ENCODE results near the gene DRP2. TPM values are rescaled to one million over a fixed set of nuclear protein-coding genes. Genes with fewer than 3 reads are reported as not detected.

DRP2 gene
- total and polyA plus RNA-seq, 2 of the 13 experiments (the other 11 are each of a cell fraction or from before 2014, with no cell fraction given) = 0.04 to 0.07 TPM

DNA sequence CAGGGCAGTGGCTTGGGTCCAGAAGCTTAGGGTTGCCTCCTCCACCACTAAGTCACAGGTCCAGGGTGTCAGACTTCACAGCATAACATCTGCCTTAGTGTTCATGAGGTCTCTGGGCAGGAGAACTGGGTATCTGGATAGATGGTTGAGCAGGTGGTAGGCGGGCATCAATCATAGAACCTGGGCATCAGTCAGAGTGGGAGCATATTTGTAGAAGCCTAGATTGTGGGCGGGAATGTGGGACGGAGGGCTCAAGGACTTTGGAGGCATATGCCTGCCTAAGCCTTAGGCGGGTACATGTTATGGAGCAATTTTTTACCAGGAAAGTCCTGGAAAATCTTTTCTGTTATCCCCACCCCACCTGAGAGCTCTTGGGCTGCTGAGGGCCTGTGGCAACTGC lies 43.0 kb downstream of the DRP2 start:
- no peak overlapping the region for H2AFZ ChIP-seq (ENCODE audit: low read length)
- no peak overlapping the region for H3K4me3 ChIP-seq (replicated peaks in 1 of 3; ENCODE audit: insufficient read depth in 1 of 3, low read depth in 2 of 3, low read length in 3 of 3)
- H4K20me1 ChIP-seq (ENCODE audit: insufficient read depth, low read length) = no peaks in the 10 kb centered on the region
- no peak for DNase-seq (ENCODE audit: low spot score)
- no peaks in the 10 kb centered on the region for H3K4me1 ChIP-seq (ENCODE audit: insufficient read depth, low read length)
- ChIA-PET POLR2A (no interaction called here), CTCF (ENCODE audit: low intra/inter-chr PET ratio, low total read pairs) (no interaction called here)
- no peak for ATAC-seq
- no peaks in the 10 kb centered on the region for H3K79me2 ChIP-seq (ENCODE audit: insufficient read depth, low read length)
- no peak overlapping the region for H3K27ac ChIP-seq (ENCODE audit: extremely low read length, insufficient read depth, low read length)
- no peaks in the 10 kb centered on the region for H3K9me3 ChIP-seq (ENCODE audit: low read length)
- no peak for FAIRE-seq
- 0% methylated on average over 3 of the region's 4 CpGs for WGBS (ENCODE audit: low lambda C conversion rate)
- intact Hi-C loops (cut with micrococcal nuclease; ENCODE audit: unreplicated experiment) (no loop called here), in situ Hi-C loops (cut with HindIII; ENCODE audit: extremely low pct_ligation_motif_present, low pct_unique_long_range_greater_than_20kb) (no loop called here)
- BruUV-seq (replicated peaks) = no TSS peak
- H3K9ac ChIP-seq (ENCODE audit: insufficient read depth, low read depth, low read length) = no peak overlapping the region
- H3K27me3 ChIP-seq (ENCODE audit: control insufficient read depth in 1 of 2, insufficient read depth in 2 of 2, low read length in 2 of 2) = no peaks in the 10 kb centered on the region
- H3K4me2 ChIP-seq (ENCODE audit: low read depth, low read length) = no peak overlapping the region
- no peaks in the 10 kb centered on the region for H3K36me3 ChIP-seq (replicated peaks in 1 of 2; ENCODE audit: control insufficient read depth in 1 of 2, insufficient read depth in 2 of 2, low read length in 2 of 2)
- TF ChIP-seq, protein P1, sequence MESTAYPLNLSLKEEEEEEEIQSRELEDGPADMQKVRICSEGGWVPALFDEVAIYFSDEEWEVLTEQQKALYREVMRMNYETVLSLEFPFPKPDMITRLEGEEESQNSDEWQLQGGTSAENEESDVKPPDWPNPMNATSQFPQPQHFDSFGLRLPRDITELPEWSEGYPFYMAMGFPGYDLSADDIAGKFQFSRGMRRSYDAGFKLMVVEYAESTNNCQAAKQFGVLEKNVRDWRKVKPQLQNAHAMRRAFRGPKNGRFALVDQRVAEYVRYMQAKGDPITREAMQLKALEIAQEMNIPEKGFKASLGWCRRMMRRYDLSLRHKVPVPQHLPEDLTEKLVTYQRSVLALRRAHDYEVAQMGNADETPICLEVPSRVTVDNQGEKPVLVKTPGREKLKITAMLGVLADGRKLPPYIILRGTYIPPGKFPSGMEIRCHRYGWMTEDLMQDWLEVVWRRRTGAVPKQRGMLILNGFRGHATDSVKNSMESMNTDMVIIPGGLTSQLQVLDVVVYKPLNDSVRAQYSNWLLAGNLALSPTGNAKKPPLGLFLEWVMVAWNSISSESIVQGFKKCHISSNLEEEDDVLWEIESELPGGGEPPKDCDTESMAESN (CRISPR knock-in tag; conservative IDR thresholded peaks at IDR 0.05) = no peak
- TF ChIP-seq, protein P2, sequence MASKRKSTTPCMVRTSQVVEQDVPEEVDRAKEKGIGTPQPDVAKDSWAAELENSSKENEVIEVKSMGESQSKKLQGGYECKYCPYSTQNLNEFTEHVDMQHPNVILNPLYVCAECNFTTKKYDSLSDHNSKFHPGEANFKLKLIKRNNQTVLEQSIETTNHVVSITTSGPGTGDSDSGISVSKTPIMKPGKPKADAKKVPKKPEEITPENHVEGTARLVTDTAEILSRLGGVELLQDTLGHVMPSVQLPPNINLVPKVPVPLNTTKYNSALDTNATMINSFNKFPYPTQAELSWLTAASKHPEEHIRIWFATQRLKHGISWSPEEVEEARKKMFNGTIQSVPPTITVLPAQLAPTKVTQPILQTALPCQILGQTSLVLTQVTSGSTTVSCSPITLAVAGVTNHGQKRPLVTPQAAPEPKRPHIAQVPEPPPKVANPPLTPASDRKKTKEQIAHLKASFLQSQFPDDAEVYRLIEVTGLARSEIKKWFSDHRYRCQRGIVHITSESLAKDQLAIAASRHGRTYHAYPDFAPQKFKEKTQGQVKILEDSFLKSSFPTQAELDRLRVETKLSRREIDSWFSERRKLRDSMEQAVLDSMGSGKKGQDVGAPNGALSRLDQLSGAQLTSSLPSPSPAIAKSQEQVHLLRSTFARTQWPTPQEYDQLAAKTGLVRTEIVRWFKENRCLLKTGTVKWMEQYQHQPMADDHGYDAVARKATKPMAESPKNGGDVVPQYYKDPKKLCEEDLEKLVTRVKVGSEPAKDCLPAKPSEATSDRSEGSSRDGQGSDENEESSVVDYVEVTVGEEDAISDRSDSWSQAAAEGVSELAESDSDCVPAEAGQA (IDR thresholded peaks at IDR 0.05; ENCODE audit: low read depth) = no peak
- TF ChIP-seq, protein P2 (CRISPR knock-in tag; IDR thresholded peaks at IDR 0.05; ENCODE audit: borderline replicate concordance) = no peak
- TF ChIP-seq RFX3 (CRISPR knock-in tag; IDR thresholded peaks at IDR 0.05) (no peak), ZNF460 (CRISPR knock-in tag; IDR thresholded peaks at IDR 0.05; ENCODE audit: borderline replicate concordance) (no peak), ZNF337 (CRISPR knock-in tag; IDR thresholded peaks at IDR 0.05; ENCODE audit: borderline replicate concordance, low read depth) (no peak), ZNF737 (CRISPR knock-in tag; IDR thresholded peaks at IDR 0.05; ENCODE audit: borderline replicate concordance) (no peak), ZNF605 (CRISPR knock-in tag; IDR thresholded peaks at IDR 0.05) (no peak), PRDM4 (CRISPR knock-in tag; IDR thresholded peaks at IDR 0.05; ENCODE audit: borderline replicate concordance) (no peak), ZC3H13 (CRISPR knock-in tag; IDR thresholded peaks at IDR 0.05) (no peak), ZNF207 (IDR thresholded peaks at IDR 0.05; ENCODE audit: borderline replicate concordance) (no peak), EZH2 (conservative IDR thresholded peaks at IDR 0.05; ENCODE audit: low read depth, low read length) (no peak), MIER2 (CRISPR knock-in tag; IDR thresholded peaks at IDR 0.05) (no peak), DDIT3 (CRISPR knock-in tag; IDR thresholded peaks at IDR 0.05) (no peak), REL (CRISPR knock-in tag; conservative IDR thresholded peaks at IDR 0.05) (no peak), ZNF296 (CRISPR knock-in tag; conservative IDR thresholded peaks at IDR 0.05) (no peak)
